Activated CD4-positive, alpha-beta T cell treated with anti-CD3 and anti-CD28 coated beads for 36 hours (primary cell): ENCODE data around the gene AVPR1B. TPM values are rescaled to one million over a fixed set of nuclear protein-coding genes. Genes with fewer than 3 reads are reported as not detected.

ENCODE experiments used
- ATAC-seq: fragments of 200-7000 bp; cut with Tn5 transposase; one replicate; pipeline ENCODE4 v1.10.0; 2021; ENCODE audit warnings: mild to moderate bottlenecking, moderate library complexity
- CTCF ChIA-PET: fragments of 350-600 bp; sonication (Branson Sonifier 250); formaldehyde crosslinking; loops from one replicate; lab custom pipeline; 2021; ENCODE audit warnings: antibody characterized with exemption; lab: Charles Lee
- POLR2A ChIA-PET: fragments of 350-600 bp; sonication (Branson Sonifier 250); formaldehyde crosslinking; loops from one replicate; lab custom pipeline; 2021; ENCODE audit warnings: antibody characterized with exemption, inconsistent platforms; lab: Charles Lee
- DNase-seq: peaks from one replicate; pipeline ENCODE4 v3.0.0-alpha.2; 2020
- H3K27ac Mint-ChIP-seq: one replicate; pipeline ENCODE4 v1.8.0; 2021; ENCODE audit warnings: mixed read lengths
- H3K27me3 Mint-ChIP-seq: one replicate; pipeline ENCODE4 v1.8.0; 2021; ENCODE audit warnings: mixed read lengths
- H3K36me3 Mint-ChIP-seq: one replicate; pipeline ENCODE4 v1.8.0; 2021; ENCODE audit warnings: low read depth, mixed read lengths
- H3K4me1 Mint-ChIP-seq: one replicate; pipeline ENCODE4 v1.8.0; 2021; ENCODE audit warnings: mixed read lengths
- H3K4me3 Mint-ChIP-seq: one replicate; pipeline ENCODE4 v1.8.0; 2021; ENCODE audit warnings: mild to moderate bottlenecking, moderate library complexity, mixed read lengths
- H3K9me3 Mint-ChIP-seq: one replicate; pipeline ENCODE4 v1.8.0; 2021; ENCODE audit warnings: low read depth, mixed read lengths
- intact Hi-C, 2 experiments: fragments of 100-400 bp; cut with DNase I in 1 of 2; cut with micrococcal nuclease in 1 of 2; formaldehyde crosslinking; loops; one replicate each; pipeline versions ENCODE4 v1.14.2 to v1.15.1; 2022 to 2024; cut with DNase I, micrococcal nuclease
- total RNA-seq, 2 experiments: library from RNA; stranded (reverse); gene quantifications; one replicate each; pipeline ENCODE4 v1.2.3, GENCODE V29; 2021

AVPR1B gene
- total RNA-seq, 2 experiments from 2014 or later = not detected

- H3K4me3 Mint-ChIP-seq = no peak overlapping the region
- peaks cover 9% of the 10 kb centered on the region for H3K27me3 Mint-ChIP-seq
- no peaks in the 10 kb centered on the region for H3K9me3 Mint-ChIP-seq
- H3K36me3 Mint-ChIP-seq = no peaks in the 10 kb centered on the region
- intact Hi-C loops = no loop called here
- H3K4me1 Mint-ChIP-seq = no peaks in the 10 kb centered on the region
- DNase-seq = no peak
- no peak for ATAC-seq
- H3K27ac Mint-ChIP-seq = no peak overlapping the region
- ChIA-PET POLR2A (no interaction called here), CTCF (interaction anchor here (0.6 to 2.8 kb wide), 7 partner anchors 15 to 194 kb away, joined by 3 to 16 read pairs (median 4); no protein-coding TSS in a partner anchor)
Observed at GRCh38 chr1:206111271-206111927, 5.8 kb downstream of the AVPR1B start.

- Mint-ChIP-seq H3K9me3 (no peaks in the 10 kb centered on the region), H3K27ac (no peak overlapping the region), H3K27me3 (peaks cover 4% of the 10 kb centered on the region), H3K36me3 (no peaks in the 10 kb centered on the region), H3K4me3 (no peak overlapping the region), H3K4me1 (no peaks in the 10 kb centered on the region)
- no peak for DNase-seq
- intact Hi-C loops = no loop called here
- ChIA-PET CTCF (interaction anchor here (0.6 to 2.8 kb wide), 8 partner anchors 14 to 193 kb away, joined by 3 to 16 read pairs (median 4); no protein-coding TSS in a partner anchor), POLR2A (no interaction called here)
- ATAC-seq = no peak
Observed at GRCh38 chr1:206110820-206111219, 6.4 kb downstream of the AVPR1B start.

GRCh38 chr1:206110161-206110560, 7.0 kb downstream of the AVPR1B start:
- ChIA-PET CTCF (interaction anchor here (0.7 to 2.9 kb wide), 6 partner anchors 13 to 133 kb away, joined by 3 to 16 read pairs (median 6); no protein-coding TSS in a partner anchor), POLR2A (no interaction called here)
- Mint-ChIP-seq H3K27me3 (peaks cover 2% of the 10 kb centered on the region), H3K4me3 (no peak overlapping the region), H3K36me3 (no peaks in the 10 kb centered on the region), H3K9me3 (no peaks in the 10 kb centered on the region), H3K4me1 (no peaks in the 10 kb centered on the region), H3K27ac (no peak overlapping the region)
- ATAC-seq (no peak), DNase-seq (no peak)
- intact Hi-C loops = no loop called here

GRCh38 chr1:206109718-206110117, 7.5 kb downstream of the AVPR1B start:
- H3K4me3 Mint-ChIP-seq = no peak overlapping the region
- ChIA-PET CTCF (interaction anchor here (1.5 to 2.9 kb wide), 4 partner anchors 13 to 132 kb away, joined by 3 to 16 read pairs (median 8); no protein-coding TSS in a partner anchor), POLR2A (no interaction called here)
- DNase-seq (no peak), ATAC-seq (no peak)
- H3K4me1 Mint-ChIP-seq = no peaks in the 10 kb centered on the region
- no peaks in the 10 kb centered on the region for H3K36me3 Mint-ChIP-seq
- H3K9me3 Mint-ChIP-seq = no peaks in the 10 kb centered on the region
- H3K27ac Mint-ChIP-seq = no peak overlapping the region
- intact Hi-C loops = loop anchor here (5.0 kb wide), 1 partner anchor 317 kb away; no protein-coding TSS in a partner anchor
- peaks cover 2% of the 10 kb centered on the region for H3K27me3 Mint-ChIP-seq

GRCh38 chr1:206108635-206109034, 8.6 kb downstream of the AVPR1B start:
- DNase-seq (no peak), ATAC-seq (no peak)
- H3K4me3 Mint-ChIP-seq = no peak overlapping the region
- no peak overlapping the region for H3K27ac Mint-ChIP-seq
- no peaks in the 10 kb centered on the region for H3K27me3 Mint-ChIP-seq
- H3K4me1 Mint-ChIP-seq = no peaks in the 10 kb centered on the region
- H3K9me3 Mint-ChIP-seq = no peaks in the 10 kb centered on the region
- no peaks in the 10 kb centered on the region for H3K36me3 Mint-ChIP-seq
- intact Hi-C loops = loop anchor here (5.0 kb wide), 1 partner anchor 316 kb away; no protein-coding TSS in a partner anchor
- ChIA-PET POLR2A (no interaction called here), CTCF (interaction anchor here (0.6 to 7.5 kb wide), 8 partner anchors 9 to 686 kb away, joined by 3 to 194 read pairs (median 6); no protein-coding TSS in a partner anchor)

GRCh38 chr1:206107168-206107544, 10.0 kb downstream of the AVPR1B start:
- H3K36me3 Mint-ChIP-seq = no peaks in the 10 kb centered on the region
- ChIA-PET CTCF (interaction anchor here (0.5 to 7.5 kb wide), 19 partner anchors 8 to 215 kb away, joined by 3 to 194 read pairs (median 6); no protein-coding TSS in a partner anchor), POLR2A (no interaction called here)
- H3K4me1 Mint-ChIP-seq = no peaks in the 10 kb centered on the region
- DNase-seq (no peak), ATAC-seq (no peak)
- H3K27me3 Mint-ChIP-seq = no peaks in the 10 kb centered on the region
- no peak overlapping the region for H3K27ac Mint-ChIP-seq
- no peaks in the 10 kb centered on the region for H3K9me3 Mint-ChIP-seq
- H3K4me3 Mint-ChIP-seq = no peak overlapping the region
- intact Hi-C loops = loop anchor here (5.0 kb wide), 1 partner anchor 315 kb away; no protein-coding TSS in a partner anchor

- DNase-seq = peak; percentile 88
- ChIA-PET POLR2A (no interaction called here), CTCF (interaction anchor here (0.5 to 7.5 kb wide), 34 partner anchors 9 to 547 kb away, joined by 3 to 194 read pairs (median 4); no protein-coding TSS in a partner anchor)
- no peaks in the 10 kb centered on the region for H3K9me3 Mint-ChIP-seq
- ATAC-seq = peak; percentile 90
- no peak overlapping the region for H3K4me3 Mint-ChIP-seq
- H3K36me3 Mint-ChIP-seq = no peaks in the 10 kb centered on the region
- H3K27me3 Mint-ChIP-seq = no peaks in the 10 kb centered on the region
- intact Hi-C loops = loop anchor here (1.0 to 5.0 kb wide), 4 partner anchors 76 to 314 kb away; no protein-coding TSS in a partner anchor
- H3K27ac Mint-ChIP-seq = no peak overlapping the region
- no peaks in the 10 kb centered on the region for H3K4me1 Mint-ChIP-seq
Observed at GRCh38 chr1:206106328-206107167, 10.6 kb downstream of the AVPR1B start.

GRCh38 chr1:206105464-206105995, 11.7 kb downstream of the AVPR1B start:
- no peaks in the 10 kb centered on the region for H3K27me3 Mint-ChIP-seq
- intact Hi-C loops = loop anchor here (5.0 kb wide), 1 partner anchor 313 kb away; no protein-coding TSS in a partner anchor
- CTCF ChIA-PET = interaction anchor here (0.7 to 7.5 kb wide), 26 partner anchors 9 to 318 kb away, joined by 3 to 194 read pairs (median 5); no protein-coding TSS in a partner anchor
- ATAC-seq (no peak), DNase-seq (no peak)
- H3K4me1 Mint-ChIP-seq = no peaks in the 10 kb centered on the region
- no peak overlapping the region for H3K27ac Mint-ChIP-seq
- H3K9me3 Mint-ChIP-seq = no peaks in the 10 kb centered on the region
- no peak overlapping the region for H3K4me3 Mint-ChIP-seq
- H3K36me3 Mint-ChIP-seq = no peaks in the 10 kb centered on the region
- POLR2A ChIA-PET = no interaction called here

GRCh38 chr1:206103979-206104378, 13.2 kb downstream of the AVPR1B start:
- Mint-ChIP-seq H3K4me3 (no peak overlapping the region), H3K9me3 (no peaks in the 10 kb centered on the region), H3K36me3 (no peaks in the 10 kb centered on the region), H3K4me1 (no peaks in the 10 kb centered on the region), H3K27me3 (peaks cover 3% of the 10 kb centered on the region), H3K27ac (no peak overlapping the region)
- POLR2A ChIA-PET = no interaction called here
- DNase-seq (no peak), ATAC-seq (no peak)
- CTCF ChIA-PET = interaction anchor here (1.2 to 7.5 kb wide), 5 partner anchors 12 to 127 kb away, joined by 3 to 194 read pairs (median 6); no protein-coding TSS in a partner anchor
- intact Hi-C loops = no loop called here

- DNase-seq (no peak), ATAC-seq (no peak)
- ChIA-PET POLR2A (interaction anchor here (0.6 kb wide), 1 partner anchor 270 kb away, joined by 3 read pairs; no protein-coding TSS in a partner anchor), CTCF (interaction anchor here (0.6 to 7.5 kb wide), 7 partner anchors 10 to 186 kb away, joined by 3 to 194 read pairs (median 3); no protein-coding TSS in a partner anchor)
- H3K4me3 Mint-ChIP-seq = no peak overlapping the region
- no peaks in the 10 kb centered on the region for H3K36me3 Mint-ChIP-seq
- H3K9me3 Mint-ChIP-seq = no peaks in the 10 kb centered on the region
- intact Hi-C loops = no loop called here
- H3K4me1 Mint-ChIP-seq = no peaks in the 10 kb centered on the region
- no peak overlapping the region for H3K27ac Mint-ChIP-seq
- H3K27me3 Mint-ChIP-seq = peaks cover 7% of the 10 kb centered on the region
Observed at GRCh38 chr1:206102292-206102936, 14.8 kb downstream of the AVPR1B start.
